ACHN (cell line): ENCODE data around the gene HOXB13.
"Not testable (repeated sequence)": the region's sequence is repeated elsewhere in the genome, so short reads cannot be mapped to it uniquely, and the experiment has no call there.

ENCODE experiments used
- DNase-seq: peaks from one replicate; pipeline ENCODE4 v3.0.0-alpha.2; 2015
- in situ Hi-C: cut with HindIII; loops from 2 replicates; pipeline ENCODE4 v1.10.0; 2017; ENCODE audit warnings: low sequenced_read_pairs, low pct_ligation_motif_present, low pct_unique_long_range_greater_than_20kb

Gene HOXB13

GRCh38 chr17:48718227-48718760, 10.3 kb downstream of the HOXB13 start:
- in situ Hi-C loops = no loop called here
- no peak for DNase-seq

- DNase-seq = no peak
- in situ Hi-C loops = no loop called here
Observed at GRCh38 chr17:48717367-48718226, 11.0 kb downstream of the HOXB13 start.

- in situ Hi-C loops, DNase-seq: not testable (repeated sequence)
Observed at GRCh38 chr17:48716549-48716948, 12.0 kb downstream of the HOXB13 start.

- in situ Hi-C loops = no loop called here
- no peak for DNase-seq
Observed at GRCh38 chr17:48715496-48716399, 12.8 kb downstream of the HOXB13 start.

- no peak for DNase-seq
- in situ Hi-C loops = no loop called here
Observed at GRCh38 chr17:48711128-48711527, 17.4 kb downstream of the HOXB13 start.

- in situ Hi-C loops = no loop called here
- DNase-seq = no peak
Observed at GRCh38 chr17:48704361-48705248, 23.9 kb downstream of the HOXB13 start.

GRCh38 chr17:48701864-48702532, 26.6 kb downstream of the HOXB13 start:
- in situ Hi-C loops = no loop called here

GRCh38 chr17:48693178-48693577, 35.4 kb downstream of the HOXB13 start:
- no peak for DNase-seq
- in situ Hi-C loops = no loop called here

More at GRCh38 chr17:48701864-48702532, 26.6 kb downstream of the HOXB13 start:
- no peak for DNase-seq

GRCh38 chr17:48692049-48692448, 36.5 kb downstream of the HOXB13 start:
- DNase-seq = no peak
- in situ Hi-C loops = no loop called here

- DNase-seq = no peak
- in situ Hi-C loops = no loop called here
Observed at GRCh38 chr17:48690655-48691054, 37.9 kb downstream of the HOXB13 start.

- no peak for DNase-seq
- in situ Hi-C loops = no loop called here
Observed at GRCh38 chr17:48681609-48682008, 46.9 kb downstream of the HOXB13 start.

GRCh38 chr17:48679385-48680096, 49.0 kb downstream of the HOXB13 start:
- in situ Hi-C loops = no loop called here
- no peak for DNase-seq

- in situ Hi-C loops = no loop called here
- DNase-seq = peak; percentile 76
Observed at GRCh38 chr17:48678141-48678971, 50.2 kb downstream of the HOXB13 start.

GRCh38 chr17:48676963-48677558, 51.5 kb downstream of the HOXB13 start:
- in situ Hi-C loops = no loop called here
- no peak for DNase-seq
